HUDEP-2 (cell line): ENCODE results near the gene PAFAH1B1.

Source experiments
- DNase-seq, 76 experiments: peaks; one replicate each; lab custom pipeline; 2025; ENCODE audit not compliant: unreplicated experiment in 76 of 76; lab: John Stamatoyannopoulos, UW

PAFAH1B1 gene

DNA sequence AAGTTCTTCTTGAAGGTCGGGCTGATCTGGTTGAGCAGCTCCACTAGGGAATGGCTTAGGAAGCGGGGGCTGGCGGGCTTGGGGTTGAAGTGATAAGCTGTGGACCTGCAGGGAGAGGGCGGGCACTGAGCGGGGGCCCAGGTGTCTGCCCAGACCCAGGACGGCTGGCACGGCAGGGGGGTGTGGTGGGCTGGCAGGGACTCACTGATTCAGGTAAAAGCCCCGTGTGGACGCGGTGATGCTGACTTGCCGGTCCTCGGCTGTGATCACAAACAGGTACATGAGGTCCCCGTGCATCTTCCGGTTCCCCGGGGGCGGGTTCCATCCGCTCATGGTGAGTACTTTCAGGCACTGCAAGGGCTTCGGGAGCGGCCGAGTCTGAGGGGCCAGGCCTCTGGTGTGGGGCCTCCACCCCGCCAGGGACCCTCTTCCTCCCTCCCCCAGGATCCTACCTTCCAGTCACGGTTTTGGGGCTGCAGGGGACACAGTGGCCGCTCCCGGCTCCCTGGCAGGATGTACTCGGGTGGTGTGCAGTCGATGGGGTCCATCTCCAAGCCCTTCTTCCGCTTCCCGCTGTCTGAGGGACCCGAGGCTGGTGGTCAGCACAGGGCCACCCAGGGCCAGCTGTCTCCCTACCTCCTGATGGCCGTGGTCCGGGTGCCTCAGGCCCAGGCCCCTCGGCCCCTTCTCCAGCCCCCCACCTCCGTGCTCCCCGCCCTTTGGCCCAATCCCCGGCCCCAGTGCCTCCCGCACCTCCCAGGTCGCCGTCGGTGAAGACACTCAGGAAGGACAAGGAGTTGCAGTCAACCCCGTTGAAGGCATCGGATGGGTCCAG is 107.9 kb downstream of the PAFAH1B1 start:
- DNase-seq = no peak

DNA sequence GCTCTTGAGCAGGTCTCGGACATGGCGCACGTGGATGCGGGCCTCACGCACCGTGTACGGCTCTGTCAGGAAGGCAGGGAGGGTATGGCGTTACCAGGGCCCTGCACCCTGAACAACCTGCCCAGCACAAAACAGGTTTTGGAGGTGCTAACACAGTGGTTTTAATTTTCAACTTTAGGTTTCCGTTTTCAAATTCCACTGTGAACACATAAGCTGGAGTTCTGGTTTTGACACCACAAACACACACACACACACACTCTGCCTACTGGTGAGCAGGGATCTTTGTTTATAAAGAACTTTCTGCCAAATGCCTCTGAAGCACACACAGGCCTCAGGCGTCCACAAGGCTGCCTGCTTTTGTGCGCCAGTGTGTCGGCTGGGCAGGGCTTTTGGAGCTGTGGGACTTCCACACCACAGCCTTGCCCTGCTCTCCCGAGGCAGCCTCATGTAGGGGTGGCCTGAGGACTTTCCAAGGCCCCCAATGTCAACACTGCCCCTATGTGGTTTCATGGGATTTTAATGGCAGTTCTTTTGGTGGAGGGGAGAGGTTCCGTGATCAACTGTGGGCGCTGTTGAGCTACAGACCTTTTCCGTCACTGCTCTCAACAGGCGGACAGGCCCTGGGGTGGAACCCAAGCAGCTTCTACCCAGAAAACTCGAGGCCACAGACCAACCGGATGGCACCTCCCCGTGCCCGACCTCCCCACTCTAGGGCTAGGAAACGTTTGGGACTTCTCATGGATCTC is 108.7 kb downstream of the PAFAH1B1 start:
- DNase-seq = no peak

GRCh38 chr17:2703181-2703580 is 109.7 kb downstream of the PAFAH1B1 start:
- DNase-seq = no peak

DNA sequence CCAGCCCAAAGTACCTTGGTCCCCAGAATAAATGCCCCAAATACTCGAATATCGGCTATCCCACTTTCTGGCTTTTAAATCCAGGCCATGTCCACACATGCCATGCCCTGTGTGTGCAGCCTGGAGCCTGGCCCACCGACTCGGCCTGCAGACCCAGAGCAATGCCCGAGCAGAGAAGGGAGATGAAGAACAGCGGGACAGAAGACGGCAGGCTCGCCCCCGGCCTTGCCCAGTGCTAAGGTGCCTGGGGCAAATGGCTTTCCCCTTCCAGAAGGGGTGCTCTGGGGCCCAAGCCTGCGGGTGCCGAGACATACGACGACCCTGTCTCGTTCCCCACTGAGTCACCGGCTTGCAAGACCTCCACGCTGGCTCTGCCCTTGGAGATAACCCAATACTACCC is 110.2 kb downstream of the PAFAH1B1 start:
- no peak for DNase-seq

GRCh38 chr17:2704031-2704889 is 110.8 kb downstream of the PAFAH1B1 start:
- no peak for DNase-seq

DNA sequence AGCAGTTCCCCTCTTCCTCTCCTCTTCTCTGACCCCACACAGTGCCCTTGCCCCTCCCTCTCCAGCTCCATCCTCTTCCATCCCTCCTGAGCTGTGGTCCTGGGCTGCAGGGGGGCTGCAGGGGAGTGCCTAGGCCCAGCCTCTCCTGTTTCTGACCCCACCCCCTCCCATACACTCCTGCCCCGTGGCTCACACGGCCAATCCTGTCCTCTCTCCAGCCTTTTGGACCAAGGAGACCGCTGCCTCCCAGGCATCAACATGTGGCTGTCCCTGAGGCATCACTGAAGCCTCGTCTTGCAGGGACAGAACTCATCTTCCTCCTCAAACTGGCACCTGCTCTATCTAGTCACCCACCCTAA is 111.4 kb downstream of the PAFAH1B1 start:
- DNase-seq = no peak

- DNase-seq = no peak
Observed at GRCh38 chr17:2705263-2705662, 111.8 kb downstream of the PAFAH1B1 start.

DNA sequence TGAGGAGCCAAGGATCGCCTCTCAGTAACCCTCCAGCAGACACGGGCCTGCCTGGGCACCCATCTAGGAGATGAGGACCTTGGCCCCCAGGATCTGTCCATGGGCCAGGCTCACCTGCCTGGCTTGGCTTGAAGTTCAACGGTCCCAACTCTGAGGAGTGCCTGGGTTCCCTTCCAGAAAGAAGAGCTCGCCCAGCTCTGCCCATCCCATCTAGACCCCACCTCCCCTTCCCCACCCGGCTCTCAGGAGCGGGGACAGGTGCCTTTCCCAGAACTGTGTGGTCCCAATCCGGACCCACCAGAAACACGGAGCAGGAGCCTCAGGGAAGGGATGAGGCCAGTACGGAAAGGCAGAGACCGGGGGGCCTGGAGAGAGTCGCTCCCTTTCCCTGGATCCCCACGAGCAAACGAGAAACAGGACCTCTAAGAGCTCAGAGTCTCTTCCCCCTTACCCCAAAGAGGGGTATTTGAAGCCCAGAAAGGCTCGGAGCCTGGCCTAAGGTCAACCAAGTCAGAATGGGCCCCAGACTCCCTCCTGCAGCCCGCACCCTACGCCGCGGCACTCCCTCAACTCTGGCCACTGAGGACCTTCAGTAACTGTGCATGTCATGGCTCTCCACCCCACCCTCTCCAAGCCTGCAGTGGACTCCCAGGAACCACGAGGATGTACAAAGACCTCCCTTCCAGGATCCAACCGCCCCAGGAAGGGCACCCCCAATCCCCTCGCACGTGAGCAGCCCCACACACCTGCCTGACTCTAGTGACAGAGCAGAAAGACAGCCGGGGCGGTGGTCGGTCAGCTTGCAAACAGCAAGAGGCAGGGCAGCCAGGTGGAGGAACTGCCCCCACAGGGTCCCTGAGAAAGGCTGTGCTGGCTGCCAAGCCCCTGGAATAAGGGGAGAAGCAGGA is 112.7 kb downstream of the PAFAH1B1 start:
- DNase-seq = no peak

DNA sequence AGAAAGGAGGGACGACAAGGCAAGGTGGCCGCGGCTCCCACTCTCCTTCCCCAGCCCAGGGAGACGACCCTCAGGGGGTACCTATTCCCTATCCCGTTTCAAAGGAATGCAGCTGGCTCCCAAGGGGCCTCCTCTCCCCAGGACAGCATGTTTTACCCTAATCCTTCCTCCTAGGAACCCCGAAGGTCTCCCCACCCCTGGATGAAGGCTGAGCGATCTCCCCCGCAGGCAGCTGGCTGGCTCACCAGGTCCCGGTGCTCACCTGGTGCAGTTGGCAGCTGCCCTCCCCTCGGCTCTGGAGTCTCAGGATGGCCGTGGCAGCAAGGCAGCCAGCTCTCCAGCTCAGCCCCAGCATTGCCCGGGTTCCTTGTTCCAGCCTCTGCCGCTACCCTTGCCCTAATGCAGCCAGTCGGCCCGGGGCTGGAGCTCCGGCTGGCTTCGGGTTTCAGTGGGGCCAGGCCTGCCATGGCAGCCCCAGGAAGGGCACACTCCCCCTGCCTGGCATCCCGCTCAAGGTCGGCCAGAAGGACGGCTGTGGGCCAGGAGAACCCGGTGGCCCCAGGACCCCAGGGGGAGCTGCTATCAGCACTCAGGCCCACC is 113.6 kb downstream of the PAFAH1B1 start:
- no peak for DNase-seq

DNA sequence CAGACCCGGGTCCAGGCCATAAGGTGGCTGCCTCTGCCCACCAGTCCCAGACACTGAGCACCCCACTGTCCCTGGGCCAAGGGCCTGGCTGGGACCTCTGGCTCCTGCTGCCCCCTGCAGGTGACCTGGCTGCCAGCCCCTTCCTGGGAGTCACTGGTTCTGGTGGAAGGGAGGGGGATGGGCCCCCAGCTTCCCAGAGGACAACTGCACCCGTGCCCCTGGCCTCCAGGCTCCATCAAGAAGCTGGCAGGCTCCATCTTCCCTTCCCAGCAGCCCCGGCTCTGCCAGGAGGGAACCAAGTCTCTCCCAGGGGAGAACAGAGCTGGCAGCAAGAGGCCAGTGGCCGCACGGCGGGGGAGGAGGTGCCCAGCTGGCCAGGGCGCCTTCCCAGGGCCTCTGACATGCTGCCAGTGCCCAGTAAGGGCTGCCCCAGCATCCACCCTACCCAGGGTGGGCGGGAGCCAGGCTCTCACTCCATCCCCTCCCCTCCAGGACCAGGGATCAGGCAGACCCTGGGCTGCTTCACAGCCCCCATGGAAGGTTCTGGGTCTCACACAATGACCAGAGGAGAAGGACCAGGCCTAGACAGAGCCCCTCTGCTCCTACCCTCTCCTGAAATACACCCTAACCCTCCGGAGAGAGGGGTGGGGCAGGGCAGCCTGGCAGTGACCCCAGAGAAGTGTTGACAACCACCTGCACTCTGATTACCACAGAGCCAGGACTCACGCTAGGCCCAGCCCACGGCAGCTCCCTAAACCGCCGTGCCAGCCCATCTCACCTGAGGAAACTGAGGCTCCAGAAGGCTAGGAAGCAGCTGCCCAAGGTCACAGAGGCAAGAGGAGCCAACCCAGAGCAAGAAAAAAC is 114.5 kb downstream of the PAFAH1B1 start:
- DNase-seq = peak in 17 of 76 experiments; percentile 6 to 42 (median 17)

- DNase-seq = no peak
Observed at GRCh38 chr17:2708585-2709182, 115.2 kb downstream of the PAFAH1B1 start.

- peak in 49 of 76 experiments; percentile 8 to 62 (median 31) for DNase-seq
Observed at GRCh38 chr17:2709183-2709661, 115.8 kb downstream of the PAFAH1B1 start.

GRCh38 chr17:2710071-2710802 is 116.8 kb downstream of the PAFAH1B1 start:
- peak in 2 of 76 experiments; percentile 9 to 20 for DNase-seq

- DNase-seq = peak in 1 of 76 experiments; percentile 23
Observed at GRCh38 chr17:2710803-2711607, 117.6 kb downstream of the PAFAH1B1 start.

- DNase-seq = peak; percentile 27 to 98 (median 94)
Observed at GRCh38 chr17:2711608-2712299, 118.3 kb downstream of the PAFAH1B1 start, which contains the start of gene CLUH. CLUH (minus strand) TSS chr17:2711764; CDS start chr17:2711661, 103 bp downstream.
